Stomach (tissue), 9 donors: ENCODE data around the gene SPSB3. TPM values are rescaled to one million over a fixed set of nuclear protein-coding genes. Genes with fewer than 3 reads are reported as not detected.
A peak's percentile ranks its signal among the peaks of the same experiment; 100 is the strongest.

ENCODE experiments used
- DNase-seq, 2 donors: peaks; one replicate each; pipeline versions ENCODE4 v3.0.0 to v3.0.0-alpha.2; 2013 to 2019
- H3K27ac ChIP-seq, 5 donors: fragments of 200-600 bp in 4 of 5; sonication (generic) in 4 of 5; one replicate each; pipeline ENCODE4 v1.5.1; 2013 to 2019; ENCODE audit warnings: mild to moderate bottlenecking in 1 of 5, moderate library complexity in 1 of 5
- H3K27me3 ChIP-seq, 3 donors: fragments of 200-600 bp; sonication (generic); one replicate each; pipeline ENCODE4 v1.5.1; 2017 to 2019; ENCODE audit warnings: mixed run types in 1 of 3
- H3K36me3 ChIP-seq, 4 donors: fragments of 200-600 bp; sonication (generic); 1 replicate in 3 of 4; 2 replicates in 1 of 4; pipeline ENCODE4 v1.5.1; 2016 to 2019
- H3K4me1 ChIP-seq, 4 donors: fragments of 200-600 bp; sonication (generic); one replicate each; pipeline ENCODE4 v1.5.1; 2016 to 2019
- H3K4me3 ChIP-seq, 4 donors: fragments of 200-600 bp; sonication (generic) in 3 of 4; one replicate each; pipeline ENCODE4 v1.5.1; 2016 to 2019; ENCODE audit warnings: mild to moderate bottlenecking in 1 of 4
- H3K9me3 ChIP-seq, 4 donors: fragments of 200-600 bp; sonication (generic); one replicate each; pipeline ENCODE4 v1.5.1; 2016 to 2019
- EP300 ChIP-seq: sonication (generic); formaldehyde crosslinking; IDR thresholded peaks from one replicate; pipeline ENCODE4 v1.6.1; 2017; ENCODE audit warnings: antibody characterized with exemption
- POLR2A ChIP-seq, 4 donors: fragments of 450-650 bp; IDR thresholded peaks; one replicate each; pipeline ENCODE4 v1.6.1; 2016; ENCODE audit warnings: antibody characterized with exemption in 4 of 4, control low read depth in 2 of 4, mild to moderate bottlenecking in 1 of 4, moderate library complexity in 1 of 4
- POLR2AphosphoS5 ChIP-seq, 3 donors: sonication (generic); formaldehyde crosslinking; IDR thresholded peaks; one replicate each; pipeline ENCODE4 v1.6.1; 2016; ENCODE audit warnings: antibody characterized with exemption in 3 of 3
- WGBS, 5 donors: extraction: QIAGEN DNeasy Blood & Tissue Kit in 3 of 5; methylation state at CpG; one replicate each; pipeline versions ENCODE4 v1.1.5 to v1.1.7; 2013 to 2018; 5-methylcytosine and 5-hydroxymethylcytosine counted together
- intact Hi-C: fragments of 100-400 bp; cut with DNase I; formaldehyde crosslinking; loops from one replicate; pipeline ENCODE4 v1.15.1; 2023; ENCODE audit warnings: low total_unique reads
- polyA plus RNA-seq, 3 donors: library from polyadenylated mRNA; stranded (reverse); fragments of 200-250 nt; gene quantifications; one replicate each; pipeline ENCODE4 v1.2.3, GENCODE V29; 2013
- total RNA-seq, 5 donors: library from RNA; depleted of rRNA; stranded (reverse); fragments of >200 nt; gene quantifications; one replicate each; pipeline versions ENCODE4 v1.1.0 to v1.2.3, GENCODE V29; 2014 to 2016
- TF ChIP-seq, protein P1 (sequence below), 7 experiments: fragments of 450-650 bp in 4 of 7; fragments of 200-600 bp in 3 of 7; sonication (generic) in 3 of 7; IDR thresholded peaks; one replicate each; pipeline ENCODE4 v1.5.1; 2016 to 2019; ENCODE audit warnings: antibody characterized with exemption in 7 of 7, control low read depth in 2 of 7, mild to moderate bottlenecking in 1 of 7
- donor health status: healthy with polysubstance abuse.
- donor health status: Bipolar disorder and iron deficiency.
- donor health status: healthy.

Gene SPSB3
- total and polyA plus RNA-seq, 8 donors: 22.2 to 186 (median 73.8) TPM

DNA sequence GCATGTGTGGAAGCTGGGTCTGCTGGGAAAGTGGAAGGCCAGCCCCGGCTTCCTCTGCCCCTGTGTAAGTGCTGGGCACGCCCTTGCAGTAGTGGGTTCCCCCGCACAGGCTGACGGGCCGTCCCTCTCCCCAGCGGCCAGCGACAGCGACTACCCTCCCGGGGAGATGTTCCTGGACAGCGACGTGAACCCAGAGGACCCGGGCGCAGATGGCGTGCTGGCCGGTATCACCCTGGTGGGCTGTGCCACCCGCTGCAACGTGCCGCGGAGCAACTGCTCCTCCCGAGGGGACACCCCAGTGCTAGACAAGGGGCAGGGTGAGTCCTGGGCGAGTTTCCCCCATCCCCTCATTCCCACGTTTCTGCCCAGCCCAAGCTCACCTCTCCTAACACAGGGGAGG, 16.5 kb downstream of the SPSB3 start:
- H3K36me3 ChIP-seq: peaks cover 72 to 92% (median 90%) of the 10 kb centered on the region in 4 donors
- H3K27ac ChIP-seq: no peak overlapping the region
- 88 to 95% (median 93%) methylated on average over 7 to 22 of the region's 22 CpGs for WGBS, 5 donors
- no peaks in the 10 kb centered on the region for H3K27me3 ChIP-seq
- intact Hi-C loops: no loop called here
- peaks cover 12 to 44% (median 24%) of the 10 kb centered on the region in 4 donors for H3K4me1 ChIP-seq
- TF ChIP-seq POLR2AphosphoS5 (IDR thresholded peaks at IDR 0.05) (no peak), EP300 (no peak), POLR2A (IDR thresholded peaks at IDR 0.05) (no peak)
- TF ChIP-seq, protein P1, sequence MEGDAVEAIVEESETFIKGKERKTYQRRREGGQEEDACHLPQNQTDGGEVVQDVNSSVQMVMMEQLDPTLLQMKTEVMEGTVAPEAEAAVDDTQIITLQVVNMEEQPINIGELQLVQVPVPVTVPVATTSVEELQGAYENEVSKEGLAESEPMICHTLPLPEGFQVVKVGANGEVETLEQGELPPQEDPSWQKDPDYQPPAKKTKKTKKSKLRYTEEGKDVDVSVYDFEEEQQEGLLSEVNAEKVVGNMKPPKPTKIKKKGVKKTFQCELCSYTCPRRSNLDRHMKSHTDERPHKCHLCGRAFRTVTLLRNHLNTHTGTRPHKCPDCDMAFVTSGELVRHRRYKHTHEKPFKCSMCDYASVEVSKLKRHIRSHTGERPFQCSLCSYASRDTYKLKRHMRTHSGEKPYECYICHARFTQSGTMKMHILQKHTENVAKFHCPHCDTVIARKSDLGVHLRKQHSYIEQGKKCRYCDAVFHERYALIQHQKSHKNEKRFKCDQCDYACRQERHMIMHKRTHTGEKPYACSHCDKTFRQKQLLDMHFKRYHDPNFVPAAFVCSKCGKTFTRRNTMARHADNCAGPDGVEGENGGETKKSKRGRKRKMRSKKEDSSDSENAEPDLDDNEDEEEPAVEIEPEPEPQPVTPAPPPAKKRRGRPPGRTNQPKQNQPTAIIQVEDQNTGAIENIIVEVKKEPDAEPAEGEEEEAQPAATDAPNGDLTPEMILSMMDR (IDR thresholded peaks at IDR 0.05): no peak
- no peaks in the 10 kb centered on the region for H3K9me3 ChIP-seq
- H3K4me3 ChIP-seq: no peak overlapping the region
- no peak for DNase-seq

- Histone ChIP-seq H3K4me3 (no peak overlapping the region), H3K9me3 (no peaks in the 10 kb centered on the region), H3K4me1 (peaks cover 4 to 35% (median 15%) of the 10 kb centered on the region in 4 donors), H3K27me3 (no peaks in the 10 kb centered on the region), H3K27ac (no peak overlapping the region), H3K36me3 (peaks cover 79 to 100% (median 98%) of the 10 kb centered on the region in 4 donors)
- intact Hi-C loops: no loop called here
- no peak for DNase-seq
- TF ChIP-seq EP300: no peak
- TF ChIP-seq, protein P1 (IDR thresholded peaks at IDR 0.05): no peak
- TF ChIP-seq POLR2AphosphoS5 (IDR thresholded peaks at IDR 0.05): no peak
- no peak for TF ChIP-seq POLR2A (IDR thresholded peaks at IDR 0.05)
- WGBS, 5 donors: 89 to 94% (median 91%) methylated on average over 9 to 21 of the region's 21 CpGs
Observed at GRCh38 chr16:1764971-1765370, 17.4 kb downstream of the SPSB3 start.

GRCh38 chr16:1763521-1764511, 18.6 kb downstream of the SPSB3 start:
- WGBS, 5 donors: 68 to 75% (median 72%) methylated on average over 30 to 81 of the region's 81 CpGs
- intact Hi-C loops: no loop called here
- Histone ChIP-seq H3K4me1 (peaks cover 0 to 24% (median 8%) of the 10 kb centered on the region in 4 donors), H3K27ac (no peak overlapping the region), H3K9me3 (no peaks in the 10 kb centered on the region), H3K27me3 (no peaks in the 10 kb centered on the region), H3K4me3 (no peak overlapping the region), H3K36me3 (peaks cover 81 to 100% (median 100%) of the 10 kb centered on the region in 4 donors)
- peak in 1 of 2 donors; percentile 75 for DNase-seq
- TF ChIP-seq POLR2A (IDR thresholded peaks at IDR 0.05): no peak
- TF ChIP-seq, protein P1 (IDR thresholded peaks at IDR 0.05): peak in 1 of 7 experiments; percentile 18

DNA sequence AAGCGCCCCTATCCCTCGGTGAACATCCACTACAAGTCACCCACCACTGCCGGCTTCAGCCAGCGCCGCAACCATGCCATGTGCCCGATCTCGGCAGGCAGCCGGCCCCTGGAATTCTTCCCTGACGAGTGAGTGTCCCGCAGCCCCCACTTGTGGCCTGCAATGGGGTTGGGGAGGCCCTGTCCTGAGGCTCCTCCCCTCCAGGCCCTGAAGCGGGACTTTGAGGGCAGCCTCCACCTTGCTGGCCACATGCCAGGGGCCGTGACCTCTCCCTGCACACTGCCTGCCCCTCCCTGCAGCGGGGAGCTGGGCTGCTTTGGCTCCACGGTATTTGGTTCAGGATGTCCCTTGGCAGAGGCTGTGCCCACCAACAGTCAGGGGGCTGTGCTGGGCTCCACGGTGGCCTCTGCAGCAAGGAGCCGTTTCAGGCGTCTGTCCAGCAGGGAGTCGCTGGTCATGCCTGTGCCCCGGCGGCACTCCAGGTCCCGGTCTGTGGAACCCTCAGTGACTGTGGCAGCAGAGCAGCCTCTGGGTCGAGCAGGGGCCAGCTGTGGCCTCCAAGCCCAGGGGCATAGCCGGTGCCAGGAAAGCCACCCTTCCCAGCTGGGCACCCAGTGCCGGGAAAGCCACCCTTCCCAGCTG, 19.4 kb downstream of the SPSB3 start:
- intact Hi-C loops: no loop called here
- peak; percentile 42 to 48 for DNase-seq
- Histone ChIP-seq H3K27ac (no peak overlapping the region), H3K27me3 (no peaks in the 10 kb centered on the region), H3K4me1 (peaks cover 0 to 20% (median 6%) of the 10 kb centered on the region in 4 donors), H3K36me3 (peaks cover 73 to 100% (median 100%) of the 10 kb centered on the region in 4 donors), H3K9me3 (no peaks in the 10 kb centered on the region), H3K4me3 (no peak overlapping the region)
- 61 to 85% (median 72%) methylated on average over 11 to 24 of the region's 24 CpGs for WGBS, 5 donors
- TF ChIP-seq EP300 (no peak), POLR2A (IDR thresholded peaks at IDR 0.05) (no peak), POLR2AphosphoS5 (IDR thresholded peaks at IDR 0.05) (no peak)
- TF ChIP-seq, protein P1 (IDR thresholded peaks at IDR 0.05): no peak
